ENCODE results near the gene STX11.
"Not testable (repeated sequence)": the region's sequence is repeated elsewhere in the genome, so short reads cannot be mapped to it uniquely, and the experiment has no call there.

STX11 gene

GRCh38 chr6:144178323-144178722 is 28.0 kb downstream of the STX11 start:
- no peak for DNase-seq

- DNase-seq, result no peak
Measured at GRCh38 chr6:144179237-144179636, 28.9 kb downstream of the STX11 start.

- DNase-seq, result no peak
Measured at GRCh38 chr6:144179828-144180227, 29.5 kb downstream of the STX11 start.

DNA sequence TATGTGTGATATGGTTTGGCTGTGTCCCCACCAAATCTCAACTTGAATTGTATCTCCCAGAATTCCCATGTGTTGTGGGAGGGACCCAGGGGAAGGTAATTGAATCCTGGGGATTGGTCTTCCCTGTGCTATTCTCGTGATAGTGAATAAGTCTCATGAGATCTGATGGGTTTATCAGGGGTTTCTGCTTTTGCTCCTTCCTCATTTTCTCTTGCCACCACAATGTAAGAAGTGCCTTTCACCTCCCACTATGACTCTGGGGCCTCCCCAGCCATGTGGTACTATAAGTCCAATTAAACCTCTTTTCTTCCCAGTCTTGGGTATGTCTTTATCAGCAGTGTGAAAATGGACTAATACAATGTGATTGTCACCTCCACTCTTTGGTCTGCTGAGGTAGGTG is 30.0 kb downstream of the STX11 start:
- DNase-seq, result not testable (repeated sequence)

DNA sequence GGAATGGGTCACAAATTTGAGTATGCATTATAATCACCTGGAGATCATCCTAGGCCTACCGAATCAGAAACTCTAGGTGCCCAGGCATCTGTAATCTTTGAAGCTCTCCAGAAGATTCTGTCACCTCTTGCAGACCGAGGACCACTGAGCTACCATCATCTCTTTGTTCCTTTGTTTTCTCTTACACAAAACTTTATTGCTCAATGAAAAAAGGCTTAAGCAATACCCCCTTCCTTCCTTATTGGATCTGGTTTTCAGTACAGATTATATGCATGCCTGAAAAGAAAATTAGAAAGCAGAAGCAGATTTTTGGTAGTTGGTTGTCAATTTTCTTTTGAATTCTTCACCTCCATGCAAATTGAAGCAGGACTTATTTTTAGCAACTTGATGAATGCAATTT is 31.3 kb downstream of the STX11 start:
- DNase-seq, result no peak

DNA sequence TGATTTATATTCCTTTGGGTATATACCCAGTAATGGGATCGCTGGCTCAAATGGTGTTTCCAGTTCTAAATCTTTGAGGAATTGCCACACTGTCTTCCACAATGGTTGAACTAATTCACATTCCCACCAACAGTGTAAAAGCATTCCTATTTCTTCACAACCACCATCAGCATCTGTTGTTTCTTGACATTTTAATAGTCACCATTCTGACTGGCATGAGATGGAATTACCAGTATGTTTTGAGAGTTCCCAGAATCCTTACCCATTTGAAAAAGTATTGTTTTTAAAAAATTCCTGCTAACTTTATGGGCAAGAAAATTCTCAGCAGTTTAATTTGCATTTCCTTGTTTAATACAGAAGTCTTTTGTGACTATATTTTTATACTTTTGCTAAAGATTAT is 33.9 kb downstream of the STX11 start:
- DNase-seq, result not testable (repeated sequence)

- DNase-seq, result no peak
Measured at GRCh38 chr6:144185133-144185836, 35.0 kb downstream of the STX11 start.

- no peak for DNase-seq
Measured at GRCh38 chr6:144186817-144187625, 36.7 kb downstream of the STX11 start.

DNA sequence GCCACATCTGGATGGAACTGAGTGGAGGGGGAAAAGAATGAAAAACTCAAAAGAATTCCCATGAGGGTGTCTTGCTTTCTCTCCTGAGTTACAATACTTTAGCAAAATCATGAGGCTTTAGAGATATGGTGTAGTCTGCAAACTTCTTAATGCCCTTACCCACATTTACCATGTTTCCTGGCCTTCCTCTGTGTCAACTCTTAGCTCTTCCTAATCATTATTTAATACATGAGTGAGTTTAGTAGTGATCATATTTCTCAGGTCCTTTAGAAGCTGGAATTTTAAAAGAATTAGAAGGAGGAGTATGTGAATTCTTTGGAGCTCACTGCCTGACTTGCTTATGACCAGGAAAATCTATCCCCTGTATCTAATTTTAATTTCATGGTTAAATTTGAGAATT is 39.0 kb downstream of the STX11 start:
- no peak for DNase-seq

DNA sequence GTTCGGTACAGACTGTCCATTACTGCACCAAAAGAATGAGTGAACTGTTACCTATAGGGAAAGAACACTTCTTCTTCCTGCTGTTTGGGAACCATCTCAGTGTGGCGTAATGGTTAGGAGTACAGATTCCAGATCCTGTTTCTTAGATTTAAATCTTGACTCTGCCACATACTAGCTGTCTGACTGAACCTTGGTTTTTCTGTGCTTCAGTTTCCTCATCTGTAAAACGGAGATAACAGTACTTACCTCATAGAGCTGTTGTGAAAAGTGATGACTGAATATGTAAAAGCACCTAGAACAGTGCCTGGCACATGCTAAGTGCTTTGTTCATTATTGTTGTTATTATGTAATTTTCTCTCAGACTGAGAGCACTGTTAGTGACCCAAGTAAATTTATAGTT is 39.8 kb downstream of the STX11 start:
- DNase-seq, result no peak

- DNase-seq, result peak; percentile 30
Measured at GRCh38 chr6:144190593-144190992, 40.3 kb downstream of the STX11 start.

DNA sequence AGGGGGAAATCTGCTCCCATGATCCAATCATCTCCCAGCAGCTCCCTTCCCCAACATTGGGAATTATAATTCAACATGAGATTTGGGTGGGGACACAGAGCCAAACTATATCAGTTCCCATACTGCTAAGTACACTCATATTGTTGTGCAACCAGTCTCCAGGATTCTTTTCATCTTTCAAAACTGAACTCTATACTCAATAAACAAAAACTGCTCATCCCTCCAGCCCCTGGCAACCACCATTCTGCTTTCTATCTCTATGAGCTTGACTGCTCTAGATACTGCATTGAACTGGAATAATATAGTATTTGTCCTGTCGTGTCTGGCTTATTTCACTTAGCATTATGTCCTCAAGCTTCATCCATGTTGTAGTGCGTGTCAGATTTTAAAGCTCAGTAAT is 42.9 kb downstream of the STX11 start:
- DNase-seq, result no peak

- no peak for DNase-seq
Measured at GRCh38 chr6:144194293-144194810, 44.0 kb downstream of the STX11 start.

DNA sequence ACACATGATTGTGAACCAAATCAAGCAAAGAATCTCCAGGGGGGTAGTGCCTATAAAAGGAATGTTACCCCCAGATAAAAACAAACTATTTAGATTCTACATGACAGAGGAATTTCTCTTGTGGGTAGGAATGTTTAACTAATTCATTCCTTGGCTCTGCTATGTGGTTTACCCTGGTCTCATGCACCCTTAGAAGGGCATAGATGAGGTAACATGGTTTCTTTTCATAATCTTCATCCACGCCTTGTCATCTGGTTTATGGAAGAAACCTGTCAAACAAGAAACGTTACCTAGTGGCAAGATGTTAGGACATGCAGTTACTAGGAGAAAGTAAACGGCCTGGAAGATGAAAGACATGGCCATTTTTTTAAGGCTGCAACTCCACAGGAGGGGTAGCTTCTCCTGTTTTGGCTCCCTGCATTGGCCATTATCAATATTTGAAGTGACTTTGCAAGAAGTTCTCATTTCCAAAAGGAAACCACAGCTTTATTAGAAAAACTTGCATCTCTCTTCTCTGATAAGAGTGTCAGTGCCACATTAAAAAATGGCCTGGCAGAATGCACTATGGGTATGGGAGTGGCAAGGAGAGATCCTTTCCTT is 45.5 kb downstream of the STX11 start:
- DNase-seq, result peak; percentile 37

DNA sequence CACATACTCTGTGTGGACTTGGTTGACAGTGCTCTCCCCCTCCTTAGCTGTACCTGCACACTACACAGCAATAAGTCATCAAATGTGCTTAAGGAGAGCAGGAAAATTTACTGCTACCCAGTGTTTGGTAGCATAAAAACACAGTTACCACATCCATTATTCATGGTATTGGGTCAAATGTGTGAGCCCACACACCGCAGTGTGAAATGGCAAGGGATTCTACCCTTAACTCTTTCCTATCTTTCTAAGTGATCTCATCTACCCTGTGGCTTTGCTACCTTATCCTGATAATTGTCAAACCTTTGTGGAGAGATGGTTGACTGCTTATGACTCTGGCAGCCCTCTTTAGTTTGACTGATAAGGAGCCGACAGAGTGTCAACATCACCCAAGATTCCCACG is 47.6 kb downstream of the STX11 start:
- no peak for DNase-seq

- DNase-seq, result no peak
Measured at GRCh38 chr6:144202879-144203468, 52.7 kb downstream of the STX11 start.

DNA sequence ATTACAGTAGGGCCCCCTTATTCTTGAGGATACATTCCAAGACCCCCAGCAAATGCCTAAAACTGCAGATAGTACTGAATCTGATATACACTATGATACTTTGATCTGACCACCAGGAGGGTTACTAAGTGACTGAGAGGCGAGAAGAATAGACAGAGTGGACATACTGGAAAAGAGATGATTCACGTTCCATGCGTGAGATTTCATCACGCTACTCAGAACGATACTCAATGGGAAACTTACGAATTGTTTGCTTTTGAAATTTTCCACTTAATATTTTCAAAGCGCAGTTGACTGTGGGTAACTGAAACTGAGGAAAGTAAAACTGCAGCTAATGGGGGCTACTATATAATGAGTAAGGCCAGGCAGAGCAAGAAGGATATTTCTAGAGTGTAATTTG is 60.8 kb downstream of the STX11 start:
- no peak for DNase-seq

- no peak for DNase-seq
Measured at GRCh38 chr6:144213315-144213714, 63.0 kb downstream of the STX11 start.

GRCh38 chr6:144214029-144214428 is 63.7 kb downstream of the STX11 start:
- no peak for DNase-seq

DNA sequence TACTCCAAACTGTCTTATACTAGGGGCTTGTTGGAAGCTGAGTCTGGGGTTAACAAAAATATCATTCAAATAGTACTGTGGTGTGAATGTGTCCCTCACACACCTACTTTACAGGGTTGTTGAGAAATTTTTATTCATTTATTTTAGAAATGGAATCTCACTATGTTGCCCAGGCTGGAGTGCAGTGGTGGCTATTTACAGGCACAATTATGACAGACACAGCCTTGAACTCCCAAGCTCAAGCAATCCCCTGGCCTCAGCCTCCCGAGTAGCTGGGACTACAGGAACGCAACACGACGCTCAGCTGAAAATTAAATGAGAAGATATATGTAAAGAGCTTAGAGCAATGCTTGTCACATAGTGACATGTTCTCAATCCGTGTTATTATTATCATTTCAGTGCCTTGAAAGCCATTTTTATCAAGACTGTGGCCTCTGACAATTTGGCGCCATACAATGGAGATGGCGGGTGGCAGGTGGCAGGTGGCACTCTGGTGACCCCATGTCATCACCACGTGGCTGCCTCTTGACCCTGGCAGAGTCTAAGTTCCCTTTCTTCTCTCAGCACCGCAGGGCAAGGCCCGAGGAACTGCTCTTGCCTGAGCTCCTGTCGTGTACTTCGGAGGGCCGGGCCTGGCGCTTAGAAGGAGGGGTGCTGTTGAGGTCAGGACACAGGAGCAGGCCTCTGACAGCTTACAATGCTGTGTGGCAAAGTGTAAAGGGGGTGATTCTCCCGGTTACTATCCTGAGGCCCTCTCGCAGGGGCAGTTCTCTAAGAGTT is 64.5 kb downstream of the STX11 start:
- DNase-seq, result no peak

DNA sequence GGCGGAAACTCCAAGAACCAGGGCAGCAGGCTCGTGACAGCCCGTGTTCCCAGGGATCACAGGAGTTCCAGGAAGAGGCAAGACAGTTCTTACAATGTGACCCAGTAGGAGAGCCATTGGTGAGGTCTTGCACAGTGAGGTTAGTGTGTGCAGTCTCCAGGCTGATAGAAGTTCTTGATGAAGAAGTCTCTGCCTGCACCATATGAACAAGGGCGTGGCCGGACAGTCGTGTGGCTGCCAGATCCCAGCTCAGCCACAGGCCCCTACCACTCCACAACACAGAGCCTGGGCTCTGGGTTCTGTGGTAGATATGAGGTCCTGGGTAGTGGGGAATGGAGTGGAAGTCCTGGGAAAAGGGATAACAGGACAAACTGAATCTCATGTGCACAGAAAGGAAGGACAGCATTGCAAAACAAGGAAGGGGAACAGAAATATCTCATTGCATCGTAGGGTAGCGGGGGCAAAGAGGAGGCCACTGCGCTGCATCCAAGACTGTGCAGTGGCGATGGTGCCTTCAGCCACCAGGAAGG is 65.2 kb downstream of the STX11 start:
- DNase-seq, result peak; percentile 24

DNA sequence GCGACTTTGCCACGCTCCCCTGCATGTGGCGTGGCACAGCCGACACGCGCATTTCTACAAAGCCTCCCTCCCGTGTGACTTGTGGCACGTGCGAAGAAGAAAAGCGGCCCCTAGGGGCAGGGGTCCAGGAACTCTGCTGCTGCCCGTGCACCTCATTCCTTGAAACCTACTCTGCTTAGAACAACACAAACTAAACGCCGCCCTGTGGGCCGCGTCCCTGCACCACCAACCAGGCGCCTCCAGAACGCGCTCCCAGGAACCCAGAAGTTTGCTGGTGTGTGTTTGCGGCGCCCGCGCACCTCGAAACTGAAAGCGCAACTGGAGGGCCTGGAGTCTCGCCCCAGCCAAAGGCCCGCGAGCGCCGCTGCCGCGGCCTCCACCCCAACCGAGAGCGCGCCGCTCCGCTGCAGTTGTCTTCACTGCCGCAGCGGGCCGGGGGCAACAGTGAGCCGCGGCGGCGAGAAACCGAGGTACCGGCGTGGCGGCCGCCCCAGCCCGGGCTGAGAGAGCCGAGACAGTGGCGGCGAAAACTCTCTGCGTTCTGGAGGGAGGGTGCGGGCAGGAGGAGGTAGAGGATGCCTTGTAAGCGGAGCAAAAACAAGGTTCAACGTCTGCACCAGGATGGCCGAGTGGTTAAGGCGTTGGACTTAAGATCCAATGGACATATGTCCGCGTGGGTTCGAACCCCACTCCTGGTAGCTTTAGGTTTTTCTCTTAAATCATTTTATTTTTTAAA is 65.8 kb downstream of the STX11 start:
- DNase-seq, result peak; percentile 97

Measured in fibroblast of skin of right quadriceps (primary cell).